ENCODE data around the gene ARID1A. TPM values are rescaled to one million over a fixed set of nuclear protein-coding genes. Genes with fewer than 3 reads are reported as not detected.
"Not testable (repeated sequence)": the region's sequence is repeated elsewhere in the genome, so short reads cannot be mapped to it uniquely, and the experiment has no call there.

The ARID1A gene
- total and polyA plus RNA-seq, 9 donors: 27.6 to 102 (median 62.1) TPM

GRCh38 chr1:26810105-26810504 is 114.3 kb downstream of the ARID1A start:
- peak; percentile 48 to 50 (median 49) for TF ChIP-seq CTCF (IDR thresholded peaks at IDR 0.05)
- H3K36me3 ChIP-seq; H3K9me3 ChIP-seq; H3K27ac ChIP-seq; H3K27me3 ChIP-seq; H3K4me3 ChIP-seq; H3K4me1 ChIP-seq (ENCODE audit: insufficient read depth): not testable (repeated sequence)
- intact Hi-C loops (cut with DNase I): loop anchor here in 1 of 4 donors (5.0 kb wide), 1 partner anchor 67 kb away; no protein-coding TSS in a partner anchor
- peak; percentile 46 to 74 (median 57) for DNase-seq
- WGBS, 3 donors: 53 to 57% (median 56%) methylated on average over 11 of the region's 11 CpGs

- no peak overlapping the region for H3K27ac ChIP-seq
- no peaks in the 10 kb centered on the region for H3K36me3 ChIP-seq
- WGBS, 3 donors: 73 to 81% (median 75%) methylated on average over 4 of the region's 4 CpGs
- no peak for DNase-seq
- H3K4me3 ChIP-seq: no peak overlapping the region
- H3K27me3 ChIP-seq: no peaks in the 10 kb centered on the region
- intact Hi-C loops (cut with DNase I): loop anchor here in 1 of 4 donors (5.0 kb wide), 1 partner anchor 66 kb away; no protein-coding TSS in a partner anchor
- no peaks in the 10 kb centered on the region for H3K9me3 ChIP-seq
- H3K4me1 ChIP-seq (ENCODE audit: insufficient read depth): no peaks in the 10 kb centered on the region
- TF ChIP-seq POLR2A (IDR thresholded peaks at IDR 0.05): no peak
- no peak for TF ChIP-seq CTCF (IDR thresholded peaks at IDR 0.05)
- TF ChIP-seq EP300 (IDR thresholded peaks at IDR 0.05): no peak
Observed at GRCh38 chr1:26811057-26811456, 115.2 kb downstream of the ARID1A start.

- Histone ChIP-seq H3K4me1 (ENCODE audit: insufficient read depth) (no peaks in the 10 kb centered on the region), H3K9me3 (no peaks in the 10 kb centered on the region), H3K4me3 (no peak overlapping the region), H3K36me3 (no peaks in the 10 kb centered on the region), H3K27me3 (no peaks in the 10 kb centered on the region), H3K27ac (no peak overlapping the region)
- DNase-seq: no peak
- TF ChIP-seq POLR2A (IDR thresholded peaks at IDR 0.05) (no peak), EP300 (IDR thresholded peaks at IDR 0.05) (no peak), CTCF (IDR thresholded peaks at IDR 0.05) (no peak)
- intact Hi-C loops (cut with DNase I): loop anchor here in 1 of 4 donors (5.0 kb wide), 1 partner anchor 66 kb away; no protein-coding TSS in a partner anchor
Observed at GRCh38 chr1:26811708-26812107, 115.9 kb downstream of the ARID1A start.

- Histone ChIP-seq H3K4me1 (ENCODE audit: insufficient read depth) (no peaks in the 10 kb centered on the region), H3K36me3 (no peaks in the 10 kb centered on the region), H3K27ac (no peak overlapping the region), H3K4me3 (no peak overlapping the region), H3K27me3 (no peaks in the 10 kb centered on the region), H3K9me3 (no peaks in the 10 kb centered on the region)
- intact Hi-C loops (cut with DNase I): loop anchor here in 1 of 4 donors (5.0 kb wide), 1 partner anchor 63 kb away; no protein-coding TSS in a partner anchor
- TF ChIP-seq EP300 (IDR thresholded peaks at IDR 0.05) (no peak), POLR2A (IDR thresholded peaks at IDR 0.05) (no peak), CTCF (IDR thresholded peaks at IDR 0.05) (no peak)
- WGBS, 3 donors: 80 to 93% (median 92%) methylated on average over 2 of the region's 2 CpGs
- DNase-seq: no peak
Observed at GRCh38 chr1:26814377-26814776, 118.6 kb downstream of the ARID1A start.

Measured in ovary (tissue), 9 donors.